SKM-1 (cell line): ENCODE data around the gene MAGEF1.
A peak's percentile ranks its signal among the peaks of the same experiment; 100 is the strongest.
"Not testable (repeated sequence)": the region's sequence is repeated elsewhere in the genome, so short reads cannot be mapped to it uniquely, and the experiment has no call there.

Source experiments
- DNase-seq: peaks from one replicate; lab custom pipeline; 2025; ENCODE audit not compliant: unreplicated experiment; lab: John Stamatoyannopoulos, UW

MAGEF1 gene

GRCh38 chr3:184742676-184743135 is 30.8 kb upstream of the MAGEF1 start:
- DNase-seq = no peak

- DNase-seq = no peak
These were observed 30.2 kb upstream of the MAGEF1 start for GRCh38 chr3:184741798-184742675.

GRCh38 chr3:184741259-184741556 is 29.3 kb upstream of the MAGEF1 start:
- DNase-seq = no peak

- no peak for DNase-seq
These were observed 28.8 kb upstream of the MAGEF1 start for GRCh38 chr3:184740509-184741258.

- DNase-seq = no peak
These were observed 28.0 kb upstream of the MAGEF1 start for GRCh38 chr3:184739594-184740505.

- DNase-seq = no peak
These were observed 27.1 kb upstream of the MAGEF1 start for GRCh38 chr3:184738982-184739381.

- DNase-seq = no peak
These were observed 26.6 kb upstream of the MAGEF1 start for GRCh38 chr3:184738506-184738890.

- no peak for DNase-seq
These were observed 26.0 kb upstream of the MAGEF1 start for GRCh38 chr3:184737641-184738505.

GRCh38 chr3:184737063-184737462 is 25.2 kb upstream of the MAGEF1 start:
- DNase-seq = no peak

- DNase-seq = no peak
These were observed 23.2 kb upstream of the MAGEF1 start for GRCh38 chr3:184734903-184735701.

- DNase-seq = no peak
These were observed 22.2 kb upstream of the MAGEF1 start for GRCh38 chr3:184733971-184734608.

GRCh38 chr3:184733181-184733580 is 21.3 kb upstream of the MAGEF1 start:
- no peak for DNase-seq

GRCh38 chr3:184731786-184732537 is 20.1 kb upstream of the MAGEF1 start:
- DNase-seq = no peak

GRCh38 chr3:184730924-184731323 is 19.1 kb upstream of the MAGEF1 start:
- DNase-seq = no peak

- DNase-seq = not testable (repeated sequence)
These were observed 17.3 kb upstream of the MAGEF1 start for GRCh38 chr3:184729154-184729553.

- DNase-seq = no peak
These were observed 16.2 kb upstream of the MAGEF1 start for GRCh38 chr3:184728010-184728527.

- peak; percentile 48 for DNase-seq
These were observed 15.6 kb upstream of the MAGEF1 start for GRCh38 chr3:184727357-184728009.

GRCh38 chr3:184726497-184726896 is 14.6 kb upstream of the MAGEF1 start:
- no peak for DNase-seq
